ENCODE results near the gene IQGAP2.

Gene IQGAP2

GRCh38 chr5:76604838-76605237 lies 201.8 kb downstream of the IQGAP2 start:
- DNase-seq (ENCODE audit: low read depth in 3 of 3) = no peak

- DNase-seq (ENCODE audit: low read depth in 3 of 3) = no peak
Observed at GRCh38 chr5:76606701-76607100, 203.6 kb downstream of the IQGAP2 start.

GRCh38 chr5:76607353-76607871 lies 204.3 kb downstream of the IQGAP2 start:
- no peak for DNase-seq (ENCODE audit: low read depth in 3 of 3)

GRCh38 chr5:76608833-76609232 lies 205.7 kb downstream of the IQGAP2 start:
- DNase-seq (ENCODE audit: low read depth in 3 of 3) = no peak

- DNase-seq (ENCODE audit: low read depth in 3 of 3) = no peak
Observed at GRCh38 chr5:76610196-76610595, 207.1 kb downstream of the IQGAP2 start.

GRCh38 chr5:76612942-76613341 lies 209.9 kb downstream of the IQGAP2 start:
- no peak for DNase-seq (ENCODE audit: low read depth in 3 of 3)

GRCh38 chr5:76615759-76616158 lies 212.7 kb downstream of the IQGAP2 start:
- no peak for DNase-seq (ENCODE audit: low read depth in 3 of 3)

- DNase-seq (ENCODE audit: low read depth in 3 of 3) = no peak
Observed at GRCh38 chr5:76616206-76616605, 213.1 kb downstream of the IQGAP2 start.

- DNase-seq (ENCODE audit: low read depth in 3 of 3) = no peak
Observed at GRCh38 chr5:76617229-76617628, 214.1 kb downstream of the IQGAP2 start.

GRCh38 chr5:76617675-76618074 lies 214.6 kb downstream of the IQGAP2 start:
- no peak for DNase-seq (ENCODE audit: low read depth in 3 of 3)

- DNase-seq (ENCODE audit: low read depth in 3 of 3) = no peak
Observed at GRCh38 chr5:76620166-76620565, 217.1 kb downstream of the IQGAP2 start.

GRCh38 chr5:76622076-76622475 lies 219.0 kb downstream of the IQGAP2 start:
- no peak for DNase-seq (ENCODE audit: low read depth in 3 of 3)

- no peak for DNase-seq (ENCODE audit: low read depth in 3 of 3)
Observed at GRCh38 chr5:76622973-76623596, 220.0 kb downstream of the IQGAP2 start, which contains the start of gene F2RL2. Gene F2RL2, minus strand, starts transcription at chr5:76623403. Its CDS starts 173 bp downstream, at chr5:76623230.

- DNase-seq (ENCODE audit: low read depth in 3 of 3) = no peak
Observed at GRCh38 chr5:76625087-76625815, 222.2 kb downstream of the IQGAP2 start.

- no peak for DNase-seq (ENCODE audit: low read depth in 3 of 3)
Observed at GRCh38 chr5:76626738-76627137, 223.7 kb downstream of the IQGAP2 start.

- DNase-seq (ENCODE audit: low read depth in 3 of 3) = no peak
Observed at GRCh38 chr5:76634661-76635060, 231.6 kb downstream of the IQGAP2 start.

- no peak for DNase-seq (ENCODE audit: low read depth in 3 of 3)
Observed at GRCh38 chr5:76637490-76637889, 234.4 kb downstream of the IQGAP2 start.

GRCh38 chr5:76638479-76638878 lies 235.4 kb downstream of the IQGAP2 start:
- DNase-seq (ENCODE audit: low read depth in 3 of 3) = no peak

- DNase-seq (ENCODE audit: low read depth in 3 of 3) = peak; percentile 11 to 23 (median 19)
Observed at GRCh38 chr5:76641514-76642120, 238.5 kb downstream of the IQGAP2 start.

- DNase-seq (ENCODE audit: low read depth in 3 of 3) = no peak
Observed at GRCh38 chr5:76642390-76643040, 239.4 kb downstream of the IQGAP2 start.

- no peak for DNase-seq (ENCODE audit: low read depth in 3 of 3)
Observed at GRCh38 chr5:76643371-76643770, 240.3 kb downstream of the IQGAP2 start.

- DNase-seq (ENCODE audit: low read depth in 3 of 3) = no peak
Observed at GRCh38 chr5:76649140-76649539, 246.1 kb downstream of the IQGAP2 start.

Measured in stimulated activated CD4-positive, alpha-beta T cell treated with anti-CD3 and anti-CD28 coated beads, TNF-alpha, amount 100 ng/mL, for 4 hours (primary cell).